Endometrial microvascular endothelial cells (primary cell): ENCODE measurements around the gene KRTAP20-1. TPM values are rescaled to one million over a fixed set of nuclear protein-coding genes. Genes with fewer than 3 reads are reported as not detected.

ENCODE experiments used
- in situ Hi-C: cut with HindIII; loops from 2 replicates; pipeline ENCODE4 v1.10.0; 2017; ENCODE audit warnings: low sequenced_read_pairs, low pct_unique_long_range_greater_than_20kb; ENCODE audit errors: inconsistent ontology term
- total RNA-seq: library from RNA; depleted of rRNA; stranded (reverse); fragments of >200 nt; gene quantifications from one replicate; pipeline ENCODE4 v1.2.3, GENCODE V29; 2015; ENCODE audit errors: inconsistent ontology term

The KRTAP20-1 gene, protein sequence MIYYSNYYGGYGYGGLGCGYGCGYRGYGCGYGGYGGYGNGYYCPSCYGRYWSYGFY
- total RNA-seq, result not detected

- in situ Hi-C loops, result no loop called here
Measured at GRCh38 chr21:30616125-30616524, at the start of gene KRTAP20-1. Gene KRTAP20-1 (plus strand): TSS chr21:30616425. CDS start chr21:30616455, 30 bp downstream.

- in situ Hi-C loops, result no loop called here
Measured at GRCh38 chr21:30567617-30568016, 48.6 kb upstream of the KRTAP20-1 start.

GRCh38 chr21:30577766-30578165 lies 38.5 kb upstream of the KRTAP20-1 start:
- in situ Hi-C loops, result no loop called here

- in situ Hi-C loops, result no loop called here
Measured at GRCh38 chr21:30579346-30579745, 36.9 kb upstream of the KRTAP20-1 start.

DNA sequence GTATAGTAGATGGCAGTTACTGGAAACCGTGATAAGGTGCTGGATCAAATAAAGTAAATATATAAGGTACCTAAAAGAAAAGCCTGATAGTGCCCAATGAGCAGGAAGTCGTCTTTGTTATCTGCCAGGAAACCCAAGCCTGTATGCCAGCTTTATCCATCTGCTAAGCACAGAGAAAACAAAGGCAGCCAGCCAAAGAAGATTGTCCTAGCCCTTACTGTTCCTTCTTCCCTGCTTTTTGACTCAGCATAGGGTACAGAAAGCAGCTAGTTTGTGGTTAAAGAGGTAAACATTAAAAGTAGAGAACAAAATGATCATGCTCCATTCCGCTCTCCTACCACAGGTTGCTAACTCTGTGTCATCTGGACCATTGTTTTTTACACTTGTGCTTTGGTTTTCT lies 36.1 kb upstream of the KRTAP20-1 start:
- in situ Hi-C loops, result no loop called here

GRCh38 chr21:30582870-30583269 lies 33.4 kb upstream of the KRTAP20-1 start:
- in situ Hi-C loops, result no loop called here

DNA sequence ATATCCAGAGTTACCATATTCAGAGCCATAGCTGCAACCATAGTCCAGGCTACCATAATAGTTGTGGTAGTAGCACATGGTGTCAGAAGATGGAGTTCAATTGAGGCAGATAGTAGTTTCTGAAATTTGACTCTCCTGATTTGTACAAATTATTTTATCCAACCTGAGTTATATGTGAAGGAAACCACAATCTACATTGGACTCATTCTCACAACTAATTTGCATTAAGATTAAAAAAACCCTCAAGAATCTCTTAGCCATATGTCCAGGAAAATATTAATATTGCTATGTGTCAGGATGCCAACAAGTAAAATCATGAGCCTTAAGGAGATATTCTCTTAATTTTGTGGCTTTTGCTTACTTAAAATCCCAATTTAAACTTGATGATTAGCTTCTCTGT lies 25.9 kb upstream of the KRTAP20-1 start, which contains the start of gene KRTAP22-2:
TSS of gene KRTAP22-2 (minus strand) at position 101 of the 400 bp plus-strand sequence.
- in situ Hi-C loops, result no loop called here

DNA sequence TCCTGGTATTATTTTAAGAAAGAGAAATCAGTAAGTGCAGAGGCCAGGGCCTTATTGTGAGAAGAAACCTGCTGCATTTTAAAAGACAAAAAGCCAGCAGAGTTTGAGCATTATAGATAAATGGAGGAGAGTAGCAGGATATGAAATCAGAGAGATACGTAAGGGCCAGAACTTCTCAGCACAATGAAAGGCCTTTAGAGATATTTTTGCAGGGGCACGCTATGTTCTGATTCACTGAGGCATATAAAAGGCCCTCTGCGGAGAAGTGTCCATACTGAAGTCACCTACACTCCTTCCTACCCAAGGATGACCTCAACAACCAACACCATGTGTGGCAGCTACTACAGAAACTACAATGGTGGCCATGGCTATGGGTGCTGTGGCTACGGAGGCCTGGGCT lies 24.1 kb upstream of the KRTAP20-1 start, which contains the start of gene KRTAP6-3:
TSS of gene KRTAP6-3 (plus strand) at position 301 of the 400 bp plus-strand sequence. CDS start at position 307, 6 bp downstream.
- in situ Hi-C loops, result no loop called here

DNA sequence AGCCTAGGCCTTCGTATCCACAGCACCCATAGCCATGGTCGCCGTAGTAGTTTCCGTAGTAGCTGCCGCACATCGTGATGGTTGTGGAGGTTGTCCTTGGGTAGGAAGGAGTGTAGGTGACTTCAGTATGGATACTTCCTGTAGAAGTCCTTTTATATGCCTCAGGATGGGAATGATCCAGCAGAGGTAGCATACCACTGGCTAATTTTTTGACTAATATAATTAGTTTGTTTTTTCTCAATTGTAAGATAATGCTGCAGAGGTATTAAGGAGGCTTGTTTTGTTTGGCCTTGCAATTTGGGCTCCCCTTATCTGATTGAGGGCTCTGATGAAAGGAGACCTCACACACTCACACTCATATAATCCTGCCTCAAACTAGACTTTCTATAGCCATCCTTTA lies 17.4 kb upstream of the KRTAP20-1 start, which contains the start of gene KRTAP6-2:
TSS of gene KRTAP6-2 (minus strand) at position 101 of the 400 bp plus-strand sequence. CDS start at position 73, 28 bp downstream.
- in situ Hi-C loops, result no loop called here

DNA sequence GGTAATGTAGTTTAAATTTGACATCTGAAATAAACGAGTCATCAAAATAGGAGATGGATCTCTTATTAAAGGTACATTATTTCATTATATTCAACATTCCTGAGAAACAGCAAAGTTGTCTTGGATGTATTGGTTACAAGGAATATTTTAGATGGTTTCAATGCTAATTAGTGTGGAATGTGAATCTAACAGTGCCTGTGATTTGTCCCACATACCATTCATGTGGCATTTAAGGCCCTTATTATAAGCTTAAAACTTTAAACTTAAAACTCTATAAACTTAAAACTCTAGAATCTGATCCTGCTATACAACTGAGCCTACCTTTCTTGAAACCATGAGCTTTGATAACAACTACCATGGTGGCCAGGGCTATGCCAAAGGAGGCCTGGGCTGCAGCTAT lies 15.4 kb upstream of the KRTAP20-1 start, which contains the start of gene KRTAP22-1:
TSS of gene KRTAP22-1 (plus strand) at position 301 of the 400 bp plus-strand sequence.
- in situ Hi-C loops, result no loop called here

DNA sequence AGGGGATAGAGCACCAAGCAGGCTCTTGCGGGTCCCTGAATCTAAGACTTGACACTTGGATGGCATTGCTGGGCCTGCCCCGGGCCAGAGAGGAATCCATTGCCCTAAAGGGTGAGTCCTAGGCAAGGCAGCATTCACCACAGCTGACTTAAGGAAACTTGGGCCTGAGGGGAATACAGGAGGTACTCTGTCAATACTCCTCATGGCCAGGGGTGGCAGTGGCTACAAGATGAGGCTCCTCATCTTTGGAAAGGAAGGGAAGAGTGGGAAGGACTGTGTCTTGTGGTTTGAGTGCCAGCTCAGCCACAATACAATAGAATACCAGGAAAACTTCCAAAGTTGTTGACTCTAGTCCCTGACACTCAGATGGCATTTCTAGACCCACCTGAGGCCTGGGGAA lies 10.3 kb upstream of the KRTAP20-1 start:
- in situ Hi-C loops, result no loop called here

DNA sequence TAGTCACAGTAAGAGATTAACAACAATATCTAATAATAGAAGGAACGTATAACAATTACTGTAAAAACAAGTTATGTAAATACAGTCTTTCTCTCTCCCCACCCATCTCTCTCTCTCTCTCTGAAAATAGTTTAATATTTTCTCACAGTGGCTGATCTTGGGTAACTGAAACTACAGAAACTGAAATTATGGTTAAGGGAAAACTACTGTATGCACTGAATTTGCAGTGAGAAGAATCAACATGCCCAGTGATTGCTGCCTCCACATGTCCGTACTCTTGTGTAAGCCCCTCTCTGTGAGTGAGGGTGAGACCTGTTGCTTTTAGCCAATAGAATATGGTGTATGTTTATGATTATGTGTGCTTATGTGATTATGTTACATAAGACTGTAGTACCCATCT lies 4.1 kb upstream of the KRTAP20-1 start:
- in situ Hi-C loops, result no loop called here

GRCh38 chr21:30613836-30614235 lies 2.4 kb upstream of the KRTAP20-1 start, which contains the start of gene KRTAP6-1:
Gene KRTAP6-1 (minus strand): TSS chr21:30613930. CDS start chr21:30613904, 26 bp downstream.
- in situ Hi-C loops, result no loop called here

DNA sequence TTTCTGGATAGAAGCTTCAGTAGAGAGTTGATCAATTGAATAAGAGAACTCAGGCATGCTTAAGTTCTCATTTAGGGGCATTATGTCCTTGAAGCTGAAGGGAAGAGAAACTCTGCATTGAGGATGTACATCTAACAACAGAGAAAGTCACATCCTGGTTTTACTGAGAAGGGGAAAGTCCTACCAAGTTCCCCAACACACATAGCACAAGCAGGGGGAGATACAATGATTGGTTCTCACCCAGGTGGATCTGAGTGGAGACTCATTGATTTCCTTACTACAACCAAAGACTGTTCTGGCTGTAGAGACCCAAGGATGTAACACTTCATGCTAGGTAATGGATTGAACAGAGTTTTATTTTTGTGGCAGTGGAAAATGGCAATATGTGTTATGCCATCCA lies 1.0 kb upstream of the KRTAP20-1 start:
- in situ Hi-C loops, result no loop called here

- in situ Hi-C loops, result no loop called here
Measured at GRCh38 chr21:30620080-30620479, 3.9 kb downstream of the KRTAP20-1 start.

- in situ Hi-C loops, result no loop called here
Measured at GRCh38 chr21:30620522-30620921, 4.3 kb downstream of the KRTAP20-1 start, which contains the start of gene KRTAP20-4. Gene KRTAP20-4 (plus strand): TSS chr21:30620627.

DNA sequence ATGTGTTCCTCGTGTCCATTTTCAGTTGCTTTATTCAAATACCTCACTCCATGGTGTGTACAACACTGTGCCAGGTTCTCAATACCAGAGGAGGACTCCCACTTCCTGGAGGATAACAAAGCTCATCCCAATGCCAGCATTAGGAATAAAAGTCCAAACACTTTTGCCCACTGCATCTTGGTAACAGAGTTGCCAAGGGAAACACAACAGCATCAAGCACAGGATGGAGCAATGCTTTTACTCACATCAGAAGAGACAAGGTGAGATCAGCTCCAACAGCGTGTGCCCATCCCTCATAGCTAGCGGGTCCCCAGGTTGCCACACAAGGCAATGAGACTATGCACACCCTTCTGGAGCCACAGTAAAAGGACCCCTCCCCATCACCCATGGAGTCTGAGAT lies 7.1 kb downstream of the KRTAP20-1 start:
- in situ Hi-C loops, result no loop called here

- in situ Hi-C loops, result no loop called here
Measured at GRCh38 chr21:30625449-30626165, 9.4 kb downstream of the KRTAP20-1 start.

DNA sequence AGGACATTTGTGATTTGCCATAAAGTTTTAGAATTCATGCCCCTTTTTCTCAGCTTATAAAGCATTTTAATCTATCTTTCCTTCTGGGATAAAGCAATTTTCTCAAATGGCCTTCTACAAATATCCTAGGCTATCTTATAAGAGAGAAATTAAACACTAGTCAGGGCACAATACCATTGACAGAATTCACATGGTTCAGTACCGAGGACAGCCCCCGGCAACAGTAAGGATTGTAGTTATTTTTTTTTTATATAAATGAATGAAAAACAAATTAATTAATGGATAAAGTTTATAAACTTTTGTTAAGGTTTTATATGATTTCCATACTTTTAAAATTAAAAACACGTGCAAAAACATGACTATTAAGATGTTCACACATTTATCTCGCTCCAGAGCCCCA lies 11.9 kb downstream of the KRTAP20-1 start:
- in situ Hi-C loops, result no loop called here

DNA sequence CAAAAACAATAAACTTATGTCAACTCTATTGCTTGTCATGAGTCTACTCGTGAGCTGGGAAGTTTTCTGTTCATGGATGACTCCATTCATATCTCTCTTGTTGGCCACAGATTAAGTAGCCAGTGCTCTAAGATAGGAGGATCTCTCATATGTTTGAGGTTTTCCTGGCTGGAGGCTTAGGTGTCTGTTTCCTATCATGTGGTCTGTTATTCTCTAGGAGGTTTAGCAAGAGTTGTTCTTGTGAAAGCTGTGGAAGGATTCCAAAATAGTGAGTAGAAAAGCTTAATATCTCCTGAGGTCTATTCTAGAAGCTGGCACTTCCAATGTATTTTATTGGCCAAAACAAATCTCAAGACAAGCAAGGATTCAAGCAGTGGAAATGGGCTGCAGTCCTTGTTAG lies 13.0 kb downstream of the KRTAP20-1 start:
- in situ Hi-C loops, result no loop called here
